ENCODE results near the gene NR5A1.

The NR5A1 gene

GRCh38 chr9:124458441-124458840 is 48.8 kb downstream of the NR5A1 start:
- Mint-ChIP-seq H3K36me3 (no peaks in the 10 kb centered on the region), H3K4me1 (no peaks in the 10 kb centered on the region), H3K27ac (no peak overlapping the region), H3K4me3 (no peak overlapping the region), H3K27me3 (peaks cover 8 to 30% of the 10 kb centered on the region in 2 donors), H3K9me3 (peaks cover 0 to 7% of the 10 kb centered on the region in 2 donors)
- ATAC-seq (replicated peaks) (no peak), DNase-seq (no peak)

- ATAC-seq (replicated peaks): no peak
- Mint-ChIP-seq H3K9me3 (peaks cover 0 to 4% of the 10 kb centered on the region in 2 donors), H3K4me1 (no peaks in the 10 kb centered on the region), H3K36me3 (no peaks in the 10 kb centered on the region), H3K27me3 (peaks cover 8 to 30% of the 10 kb centered on the region in 2 donors), H3K4me3 (no peak overlapping the region), H3K27ac (no peak overlapping the region)
- no peak for DNase-seq
Observed at GRCh38 chr9:124457887-124458431, 49.2 kb downstream of the NR5A1 start.

GRCh38 chr9:124457079-124457886 is 49.9 kb downstream of the NR5A1 start:
- Mint-ChIP-seq H3K27me3 (peaks cover 10 to 36% of the 10 kb centered on the region in 2 donors), H3K4me1 (no peaks in the 10 kb centered on the region), H3K4me3 (no peak overlapping the region), H3K9me3 (peaks cover 0 to 4% of the 10 kb centered on the region in 2 donors), H3K27ac (no peak overlapping the region), H3K36me3 (no peaks in the 10 kb centered on the region)
- DNase-seq: no peak
- ATAC-seq (replicated peaks): no peak

GRCh38 chr9:124456341-124457078 is 50.7 kb downstream of the NR5A1 start:
- H3K27ac Mint-ChIP-seq: no peak overlapping the region
- H3K27me3 Mint-ChIP-seq: peaks cover 14 to 44% of the 10 kb centered on the region in 2 donors
- H3K4me1 Mint-ChIP-seq: peaks cover 0 to under 1% of the 10 kb centered on the region in 2 donors
- ATAC-seq (replicated peaks) (no peak), DNase-seq (no peak)
- H3K36me3 Mint-ChIP-seq: no peaks in the 10 kb centered on the region
- peaks cover 0 to 4% of the 10 kb centered on the region in 2 donors for H3K9me3 Mint-ChIP-seq
- H3K4me3 Mint-ChIP-seq: no peak overlapping the region

- H3K36me3 Mint-ChIP-seq: no peaks in the 10 kb centered on the region
- peaks cover 0 to 4% of the 10 kb centered on the region in 2 donors for H3K9me3 Mint-ChIP-seq
- H3K27ac Mint-ChIP-seq: peak overlapping the region; percentile 31
- ATAC-seq (replicated peaks) (no peak), DNase-seq (no peak)
- peaks cover 3 to 7% of the 10 kb centered on the region in 2 donors for H3K4me1 Mint-ChIP-seq
- H3K27me3 Mint-ChIP-seq: peaks cover 21 to 51% of the 10 kb centered on the region in 2 donors
- no peak overlapping the region for H3K4me3 Mint-ChIP-seq
Observed at GRCh38 chr9:124455820-124456219, 51.4 kb downstream of the NR5A1 start.

GRCh38 chr9:124454791-124455443 is 52.3 kb downstream of the NR5A1 start:
- Mint-ChIP-seq H3K4me3 (no peak overlapping the region), H3K27ac (no peak overlapping the region), H3K9me3 (no peaks in the 10 kb centered on the region), H3K4me1 (peaks cover 7 to 14% of the 10 kb centered on the region in 2 donors), H3K36me3 (no peaks in the 10 kb centered on the region), H3K27me3 (peaks cover 30 to 60% of the 10 kb centered on the region in 2 donors)
- ATAC-seq (replicated peaks) (no peak), DNase-seq (no peak)

- ATAC-seq (replicated peaks) (no peak), DNase-seq (no peak)
- Mint-ChIP-seq H3K36me3 (no peaks in the 10 kb centered on the region), H3K27ac (no peak overlapping the region), H3K4me1 (peaks cover 7 to 14% of the 10 kb centered on the region in 2 donors), H3K9me3 (no peaks in the 10 kb centered on the region), H3K27me3 (peaks cover 36 to 66% of the 10 kb centered on the region in 2 donors), H3K4me3 (no peak overlapping the region)
Observed at GRCh38 chr9:124454296-124454695, 52.9 kb downstream of the NR5A1 start.

GRCh38 chr9:124453586-124454191 is 53.5 kb downstream of the NR5A1 start:
- Mint-ChIP-seq H3K9me3 (no peaks in the 10 kb centered on the region), H3K27me3 (peaks cover 39 to 69% of the 10 kb centered on the region in 2 donors), H3K27ac (no peak overlapping the region), H3K36me3 (no peaks in the 10 kb centered on the region), H3K4me1 (peaks cover 7 to 14% of the 10 kb centered on the region in 2 donors), H3K4me3 (no peak overlapping the region)
- peak in 1 of 2 donors; percentile 6 for ATAC-seq (replicated peaks)
- no peak for DNase-seq

GRCh38 chr9:124452841-124453585 is 54.2 kb downstream of the NR5A1 start:
- peaks cover 7 to 14% of the 10 kb centered on the region in 2 donors for H3K4me1 Mint-ChIP-seq
- H3K9me3 Mint-ChIP-seq: no peaks in the 10 kb centered on the region
- no peak for DNase-seq

GRCh38 chr9:124452326-124452725 is 54.9 kb downstream of the NR5A1 start:
- no peaks in the 10 kb centered on the region for H3K36me3 Mint-ChIP-seq
- no peak overlapping the region for H3K27ac Mint-ChIP-seq
- H3K4me1 Mint-ChIP-seq: peaks cover 7 to 14% of the 10 kb centered on the region in 2 donors
- ATAC-seq (replicated peaks) (no peak), DNase-seq (no peak)
- H3K9me3 Mint-ChIP-seq: no peaks in the 10 kb centered on the region
- H3K27me3 Mint-ChIP-seq: peaks cover 50 to 70% of the 10 kb centered on the region in 2 donors
- H3K4me3 Mint-ChIP-seq: no peak overlapping the region

More at GRCh38 chr9:124452841-124453585, 54.2 kb downstream of the NR5A1 start:
- Mint-ChIP-seq H3K27me3 (peaks cover 45 to 71% of the 10 kb centered on the region in 2 donors), H3K36me3 (no peaks in the 10 kb centered on the region), H3K27ac (no peak overlapping the region), H3K4me3 (peak overlapping the region in 1 of 2 donors; percentile 25)
- peak in 1 of 2 donors; percentile 23 for ATAC-seq (replicated peaks)

- no peak overlapping the region for H3K27ac Mint-ChIP-seq
- no peaks in the 10 kb centered on the region for H3K9me3 Mint-ChIP-seq
- no peaks in the 10 kb centered on the region for H3K36me3 Mint-ChIP-seq
- no peak overlapping the region for H3K4me3 Mint-ChIP-seq
- peaks cover 54 to 82% of the 10 kb centered on the region in 2 donors for H3K27me3 Mint-ChIP-seq
- DNase-seq: no peak
- no peak for ATAC-seq (replicated peaks)
- H3K4me1 Mint-ChIP-seq: peaks cover 7 to 14% of the 10 kb centered on the region in 2 donors
Observed at GRCh38 chr9:124450931-124451661, 56.1 kb downstream of the NR5A1 start.

- Mint-ChIP-seq H3K4me1 (peaks cover 7 to 14% of the 10 kb centered on the region in 2 donors), H3K27ac (no peak within 1 kb of the TSS), H3K27me3 (peaks cover 50 to 76% of the 10 kb centered on the region in 2 donors), H3K9me3 (no peaks in the 10 kb centered on the region), H3K4me3 (peak within 1 kb of the TSS in 1 of 2 donors; percentile 13), H3K36me3 (no peaks in the 10 kb centered on the region)
- no peak for DNase-seq
- peak in 1 of 2 donors; percentile 33 for ATAC-seq (replicated peaks)
Observed at GRCh38 chr9:124450241-124450924, 56.8 kb downstream of the NR5A1 start, which contains the start of gene ADGRD2. Gene ADGRD2 (plus strand): TSS chr9:124450451. CDS start chr9:124451667, 1,216 bp downstream.
